HuH-7.5 (cell line): ENCODE measurements around the gene APBA3.
A peak's percentile ranks its signal among the peaks of the same experiment; 100 is the strongest.
"Not testable (repeated sequence)": the region's sequence is repeated elsewhere in the genome, so short reads cannot be mapped to it uniquely, and the experiment has no call there.

ENCODE experiments used
- DNase-seq: peaks from one replicate; pipeline ENCODE4 v3.0.0; 2011; ENCODE audit warnings: low spot score

Gene APBA3

DNA sequence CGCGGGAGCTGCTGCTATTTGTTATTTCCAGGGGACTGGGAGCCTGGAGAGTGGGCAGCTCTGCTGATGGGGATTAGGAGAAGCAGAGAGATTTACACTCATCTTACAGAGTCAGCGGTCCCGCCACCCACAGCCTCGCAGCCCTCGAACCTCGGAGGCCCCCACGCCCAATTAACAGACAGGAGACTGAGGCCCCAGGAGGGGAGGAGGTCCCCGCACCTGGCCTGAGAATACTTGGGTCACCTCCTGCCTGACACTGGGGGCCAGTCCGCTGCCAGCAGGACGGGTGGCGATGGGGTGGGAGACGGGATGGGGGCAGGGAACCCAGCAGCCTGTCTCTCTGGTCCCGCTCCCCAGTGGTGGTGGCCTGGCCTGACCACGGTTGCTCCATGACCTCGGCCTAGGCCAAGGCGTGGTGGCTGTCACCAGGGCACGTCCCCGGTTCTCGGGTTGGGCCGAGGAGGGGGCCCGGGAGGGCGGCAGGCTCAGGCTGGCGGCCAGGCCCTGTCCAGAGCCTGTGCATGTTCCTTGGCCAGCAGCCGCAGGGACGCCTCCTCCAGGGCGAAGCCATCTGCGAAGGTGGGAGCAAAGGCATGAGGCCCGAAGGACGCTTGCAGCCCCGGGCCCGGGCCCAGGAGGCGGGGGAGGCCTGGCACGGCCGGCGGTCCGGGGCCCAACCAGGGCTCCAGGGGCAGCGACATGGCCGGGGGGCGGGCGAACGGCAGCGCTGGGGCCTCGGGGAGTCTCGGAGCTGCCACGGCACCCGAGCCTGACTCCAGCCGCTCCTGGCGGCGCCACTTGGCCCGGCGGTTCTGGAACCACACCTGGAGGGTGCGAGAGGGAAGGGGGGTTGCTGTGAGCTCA lies 8.9 kb upstream of the APBA3 start:
- no peak for DNase-seq

DNA sequence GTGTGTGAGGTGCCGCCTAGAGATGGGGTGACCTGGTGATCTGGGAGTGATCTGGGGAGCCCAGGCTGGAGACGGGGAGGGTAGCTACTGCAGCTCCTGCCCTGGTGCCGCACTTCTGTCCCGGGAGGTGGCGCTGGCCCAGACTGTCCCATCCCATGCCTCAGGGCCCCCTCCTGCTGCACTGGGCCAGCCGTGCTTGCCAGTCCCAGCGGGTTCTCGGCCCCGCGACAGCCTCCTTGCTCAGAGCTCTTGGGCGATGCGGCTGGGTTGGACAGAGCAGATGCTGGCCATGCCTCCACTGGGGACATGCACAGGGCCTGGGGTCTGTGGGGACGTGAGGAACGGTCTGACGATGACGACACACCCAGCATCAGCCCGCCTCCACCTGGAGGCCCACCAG lies 8.0 kb upstream of the APBA3 start:
- DNase-seq = no peak

DNA sequence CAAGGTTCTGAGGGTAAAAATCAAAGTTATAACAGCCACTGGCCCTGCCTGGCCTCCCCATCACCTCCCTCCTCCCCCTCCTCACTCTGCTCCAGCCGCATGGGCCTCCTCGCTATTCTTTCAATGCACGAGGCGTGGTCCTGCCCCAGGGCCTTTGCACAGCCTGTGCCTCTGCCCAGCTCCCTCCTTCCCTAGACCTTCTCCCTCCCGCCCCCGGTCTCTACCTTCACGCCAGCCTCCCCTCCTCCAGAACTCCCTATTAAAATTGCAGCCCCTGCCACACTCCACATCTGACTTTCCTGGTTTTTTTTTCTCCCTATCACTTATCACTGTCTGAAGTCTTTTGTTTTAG lies 7.2 kb upstream of the APBA3 start:
- no peak for DNase-seq

- no peak for DNase-seq
These were observed 6.7 kb upstream of the APBA3 start for GRCh38 chr19:3768015-3768747.

DNA sequence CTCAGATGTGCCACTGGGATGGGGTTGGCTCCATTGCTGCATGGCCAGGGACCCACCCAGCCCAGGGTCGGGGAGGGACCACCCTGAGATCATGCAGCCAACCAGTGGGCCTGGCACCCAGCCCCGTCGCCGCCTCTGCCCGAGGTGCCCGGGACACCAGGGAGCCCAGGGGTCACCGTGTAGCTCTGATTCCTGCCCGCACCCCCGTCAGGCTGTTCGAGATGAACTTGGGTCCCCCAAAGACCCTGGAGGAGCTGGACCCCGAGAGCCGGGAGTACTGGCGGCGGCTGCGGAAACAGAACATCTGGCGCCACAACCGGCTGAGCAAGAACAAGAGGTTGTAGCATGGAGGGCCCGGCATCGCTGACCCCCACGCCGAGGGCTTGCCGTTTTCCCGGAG lies 5.6 kb upstream of the APBA3 start:
- no peak for DNase-seq

GRCh38 chr19:3766520-3766919 lies 5.0 kb upstream of the APBA3 start:
- DNase-seq = no peak

GRCh38 chr19:3765757-3766156 lies 4.3 kb upstream of the APBA3 start:
- DNase-seq = not testable (repeated sequence)

- no peak for DNase-seq
These were observed 3.6 kb upstream of the APBA3 start for GRCh38 chr19:3765121-3765520.

GRCh38 chr19:3762501-3763459 lies 1.3 kb upstream of the APBA3 start, which contains the start of gene MRPL54:
MRPL54 (plus strand) TSS chr19:3762682; CDS start chr19:3762701, 19 bp downstream.
- peak; percentile 100 for DNase-seq

GRCh38 chr19:3762130-3762473 lies 610 bp upstream of the APBA3 start:
- no peak for DNase-seq

DNA sequence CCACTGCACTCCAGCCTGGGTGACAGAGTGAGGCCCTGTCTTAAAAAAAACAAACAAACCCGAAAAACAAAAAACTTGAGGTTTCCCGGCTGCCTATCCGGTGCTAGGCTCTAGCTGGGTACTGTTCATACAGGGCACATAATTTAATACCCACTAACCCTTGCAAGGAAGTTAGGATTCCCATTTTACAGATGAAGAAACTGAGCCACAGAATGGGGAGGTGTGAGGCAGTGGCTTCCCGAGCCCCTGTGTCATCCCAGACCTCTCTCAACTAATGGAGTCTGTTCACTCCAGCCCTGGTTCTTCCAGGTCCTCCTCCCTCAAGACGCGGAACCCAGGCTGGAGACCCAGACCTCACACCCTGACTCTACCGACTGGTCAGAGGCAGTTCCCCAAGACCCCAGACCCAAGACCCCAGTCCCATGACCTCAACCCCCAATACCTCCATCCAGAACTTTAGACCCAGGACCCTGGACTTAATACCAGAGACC lies 576 bp downstream of the APBA3 start:
- DNase-seq = no peak

- no peak for DNase-seq
These were observed 1.8 kb downstream of the APBA3 start for GRCh38 chr19:3759482-3760254.

DNA sequence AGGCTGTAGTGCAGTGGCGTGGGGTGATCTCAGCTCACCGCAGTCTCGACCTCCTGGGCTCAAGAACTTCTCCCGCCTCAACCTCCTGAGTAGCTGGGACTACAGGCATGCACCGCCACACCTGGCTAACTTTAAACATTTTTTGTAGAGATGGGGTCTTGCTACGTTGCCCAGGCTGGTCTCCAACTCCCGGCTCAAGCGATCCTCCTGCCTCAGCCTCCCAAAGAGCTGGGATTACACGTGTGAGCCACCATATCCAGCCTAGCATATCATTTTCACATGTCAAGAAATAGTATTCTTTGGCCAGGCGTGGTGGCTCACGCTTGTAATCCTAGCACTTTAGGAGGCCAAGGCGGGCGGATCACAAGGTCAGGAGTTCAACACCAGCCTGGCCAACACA lies 3.2 kb downstream of the APBA3 start:
- not testable (repeated sequence) for DNase-seq

- DNase-seq = not testable (repeated sequence)
These were observed 3.8 kb downstream of the APBA3 start for GRCh38 chr19:3757705-3758104.

DNA sequence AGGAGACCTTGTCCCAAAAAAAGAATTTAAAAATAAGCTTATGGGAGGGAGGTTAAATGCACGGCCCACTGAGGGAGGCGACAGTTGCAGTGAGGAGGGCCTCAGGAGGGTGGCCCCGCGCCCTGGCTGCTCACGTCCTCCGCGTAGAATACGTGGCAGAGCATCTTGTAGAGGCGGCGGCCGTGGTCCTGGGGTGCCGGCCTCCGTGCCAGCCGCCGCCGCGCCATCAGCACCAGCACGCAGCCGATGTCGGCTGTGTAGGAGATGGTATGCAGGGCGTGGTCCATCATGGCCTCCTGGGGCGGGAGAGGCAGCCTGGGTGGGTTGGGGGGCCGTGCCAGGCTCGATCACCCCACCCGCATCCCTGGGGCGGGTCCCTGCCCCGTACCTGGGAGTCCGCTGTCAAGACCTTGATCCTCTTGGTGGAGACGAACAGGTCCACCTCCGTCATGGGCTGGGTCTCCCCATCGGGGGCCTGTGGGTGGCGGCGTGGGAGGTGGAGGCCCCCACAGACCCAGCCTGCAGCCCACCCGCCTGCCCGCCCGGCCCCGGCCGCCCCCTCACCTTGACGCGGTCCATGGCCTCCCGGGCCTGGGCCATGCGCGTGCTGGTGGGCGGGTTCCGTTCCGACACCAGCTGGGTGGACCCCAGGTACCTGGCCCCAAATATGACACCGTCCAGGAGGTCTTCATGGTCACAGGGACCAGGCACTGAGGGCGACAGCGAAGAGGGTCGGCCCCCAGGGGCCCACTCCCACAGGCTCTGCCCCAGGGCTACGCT lies 7.7 kb downstream of the APBA3 start:
- DNase-seq = no peak

- no peak for DNase-seq
These were observed 9.0 kb downstream of the APBA3 start for GRCh38 chr19:3752492-3752891.

GRCh38 chr19:3751236-3751635 lies 10.3 kb downstream of the APBA3 start:
- DNase-seq = no peak

GRCh38 chr19:3750211-3750610 lies 11.3 kb downstream of the APBA3 start:
- no peak for DNase-seq

DNA sequence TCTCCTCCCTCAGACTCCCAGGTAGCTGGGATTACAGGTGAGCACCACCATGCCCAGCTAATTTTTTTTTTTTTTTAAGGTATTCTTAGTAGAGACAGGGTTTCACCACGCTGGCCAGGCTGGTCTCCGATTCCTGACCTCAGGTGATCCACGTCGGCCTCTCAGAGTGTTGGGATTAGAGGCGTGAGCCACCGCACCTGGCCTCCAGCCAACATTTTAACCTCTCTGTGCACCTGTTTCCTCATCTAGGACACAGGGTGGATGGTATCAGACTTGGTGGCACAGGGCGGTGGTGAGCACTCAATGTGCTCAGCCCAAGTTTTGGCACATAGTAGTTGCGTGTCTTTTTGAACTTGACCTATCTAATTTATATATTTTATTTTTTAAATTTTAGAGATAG lies 12.5 kb downstream of the APBA3 start:
- DNase-seq = no peak

DNA sequence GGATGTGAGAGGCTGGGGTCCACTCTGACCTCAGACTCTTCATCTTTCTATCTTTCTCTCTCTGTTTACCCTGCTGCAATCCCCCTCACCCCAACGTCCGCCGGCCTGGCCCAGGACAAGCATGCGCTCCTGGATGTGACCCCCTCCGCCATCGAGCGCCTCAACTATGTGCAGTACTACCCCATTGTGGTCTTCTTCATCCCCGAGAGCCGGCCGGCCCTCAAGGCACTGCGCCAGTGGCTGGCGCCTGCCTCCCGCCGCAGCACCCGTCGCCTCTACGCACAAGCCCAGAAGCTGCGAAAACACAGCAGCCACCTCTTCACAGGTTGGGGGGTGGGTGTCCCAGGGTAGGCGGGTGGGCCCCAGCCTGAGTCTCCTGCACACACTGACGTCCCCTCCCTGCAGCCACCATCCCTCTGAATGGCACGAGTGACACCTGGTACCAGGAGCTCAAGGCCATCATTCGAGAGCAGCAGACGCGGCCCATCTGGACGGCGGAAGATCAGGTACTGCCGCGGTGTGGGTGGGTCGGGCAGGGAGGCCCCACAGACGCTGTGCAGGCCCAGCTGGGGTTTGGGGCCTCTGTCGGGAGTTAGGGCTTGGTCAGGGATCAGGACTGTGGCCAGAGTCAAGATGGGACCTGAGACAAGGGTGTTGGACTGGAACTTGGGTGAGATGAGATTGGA lies 15.0 kb downstream of the APBA3 start:
- DNase-seq = no peak
